Calu3 (cell line): Measurements from ENCODE around the gene VPS13D. TPM values are rescaled to one million over a fixed set of nuclear protein-coding genes. Genes with fewer than 3 reads are reported as not detected.

Experiments
- BruUV-seq: library from RNA; stranded (reverse); fragments of 400-500 nt; replicated peaks from 2 replicates; lab custom pipeline; 2021; lab: Mats Ljungman, UMichigan
- CTCF ChIA-PET: fragments of 300-600 bp; sonication (Branson Sonifier 250); formaldehyde crosslinking; loops from one replicate; lab custom pipeline; 2022; ENCODE audit warnings: antibody characterized with exemption; lab: Charles Lee
- DNase-seq: peaks from one replicate; pipeline ENCODE4 v3.0.0; 2022
- H3K27ac Mint-ChIP-seq: one replicate; pipeline ENCODE4 v1.8.0; 2022; ENCODE audit warnings: mixed read lengths; ENCODE audit not compliant: unreplicated experiment
- H3K27me3 Mint-ChIP-seq: one replicate; pipeline ENCODE4 v1.8.0; 2022; ENCODE audit warnings: mixed read lengths; ENCODE audit not compliant: unreplicated experiment
- H3K36me3 Mint-ChIP-seq: one replicate; pipeline ENCODE4 v1.8.0; 2022; ENCODE audit warnings: mild to moderate bottlenecking, moderate library complexity, mixed read lengths; ENCODE audit not compliant: insufficient read depth, unreplicated experiment
- H3K4me1 Mint-ChIP-seq: one replicate; pipeline ENCODE4 v1.8.0; 2022; ENCODE audit warnings: mild to moderate bottlenecking, low read depth, mixed read lengths; ENCODE audit not compliant: unreplicated experiment
- H3K4me3 Mint-ChIP-seq: one replicate; pipeline ENCODE4 v1.8.0; 2022; ENCODE audit warnings: mild to moderate bottlenecking, low read depth, moderate library complexity, mixed read lengths; ENCODE audit not compliant: unreplicated experiment
- H3K9me3 Mint-ChIP-seq: one replicate; pipeline ENCODE4 v1.8.0; 2022; ENCODE audit warnings: low read depth, mixed read lengths; ENCODE audit not compliant: unreplicated experiment
- CTCF ChIP-seq: fragments of 200-600 bp; IDR thresholded peaks from one replicate; pipeline ENCODE4 v1.8.0; 2022; ENCODE audit warnings: antibody characterized with exemption; ENCODE audit not compliant: unreplicated experiment
- intact Hi-C: fragments of 100-400 bp; cut with micrococcal nuclease; formaldehyde crosslinking; loops from one replicate; pipeline ENCODE4 v1.10.0; 2022; ENCODE audit not compliant: unreplicated experiment
- total RNA-seq: library from RNA; stranded (reverse); gene quantifications from 2 replicates; pipeline ENCODE4 v1.2.3, GENCODE V29; 2022

VPS13D gene
- total RNA-seq, 1 experiment from 2014 or later, result 30.6 TPM

- Mint-ChIP-seq H3K4me1 (no peaks in the 10 kb centered on the region), H3K4me3 (no peak overlapping the region), H3K36me3 (peaks cover 5% of the 10 kb centered on the region), H3K27me3 (no peaks in the 10 kb centered on the region), H3K27ac (no peak overlapping the region), H3K9me3 (no peaks in the 10 kb centered on the region)
- TF ChIP-seq CTCF, result no peak
- no TSS peak for BruUV-seq
- CTCF ChIA-PET, result no interaction called here
- intact Hi-C loops, result no loop called here
- DNase-seq, result no peak
These were observed 14.8 kb downstream of the VPS13D start for GRCh38 chr1:12244585-12244984.

- Mint-ChIP-seq H3K4me3 (no peak overlapping the region), H3K9me3 (no peaks in the 10 kb centered on the region), H3K36me3 (peaks cover 5% of the 10 kb centered on the region), H3K4me1 (no peaks in the 10 kb centered on the region), H3K27me3 (no peaks in the 10 kb centered on the region), H3K27ac (no peak overlapping the region)
- DNase-seq, result no peak
- no TSS peak for BruUV-seq
- intact Hi-C loops, result no loop called here
- no peak for TF ChIP-seq CTCF
- CTCF ChIA-PET, result no interaction called here
These were observed 15.3 kb downstream of the VPS13D start for GRCh38 chr1:12245116-12245515.

- intact Hi-C loops, result no loop called here
These were observed 15.9 kb downstream of the VPS13D start for GRCh38 chr1:12245733-12246132.

GRCh38 chr1:12246584-12246983, 16.8 kb downstream of the VPS13D start:
- DNase-seq, result no peak
- H3K4me3 Mint-ChIP-seq, result no peak overlapping the region
- no TSS peak for BruUV-seq
- TF ChIP-seq CTCF, result no peak
- H3K27me3 Mint-ChIP-seq, result no peaks in the 10 kb centered on the region
- H3K27ac Mint-ChIP-seq, result no peak overlapping the region
- H3K9me3 Mint-ChIP-seq, result no peaks in the 10 kb centered on the region
- CTCF ChIA-PET, result no interaction called here
- H3K4me1 Mint-ChIP-seq, result no peaks in the 10 kb centered on the region
- H3K36me3 Mint-ChIP-seq, result peaks cover 9% of the 10 kb centered on the region
- intact Hi-C loops, result no loop called here

More at GRCh38 chr1:12245733-12246132, 15.9 kb downstream of the VPS13D start:
- Mint-ChIP-seq H3K4me1 (no peaks in the 10 kb centered on the region), H3K36me3 (peaks cover 9% of the 10 kb centered on the region), H3K4me3 (no peak overlapping the region), H3K9me3 (no peaks in the 10 kb centered on the region), H3K27ac (no peak overlapping the region), H3K27me3 (no peaks in the 10 kb centered on the region)
- BruUV-seq, result no TSS peak
- CTCF ChIA-PET, result no interaction called here
- DNase-seq, result no peak
- TF ChIP-seq CTCF, result no peak
